Measurements from ENCODE around the gene IGF2BP2. TPM values are rescaled to one million over a fixed set of nuclear protein-coding genes. Genes with fewer than 3 reads are reported as not detected.

IGF2BP2 gene
- total and polyA plus RNA-seq, 2 of the 13 experiments (the other 11 are each of a cell fraction or from before 2014, with no cell fraction given) = 6.5 to 46.0 TPM

- TF ChIP-seq ZNF609 (CRISPR knock-in tag; IDR thresholded peaks at IDR 0.05; ENCODE audit: borderline replicate concordance) (peak; percentile 80; the same call in 1 of the 2 replicates), TBL1XR1 (IDR thresholded peaks at IDR 0.05; ENCODE audit: borderline replicate concordance, low read length, partially characterized antibody) (peak; percentile 82), ZMYM2 (CRISPR knock-in tag; IDR thresholded peaks at IDR 0.05) (peak; percentile 87), RARA (CRISPR knock-in tag; IDR thresholded peaks at IDR 0.05) (peak; percentile 98), NCOA1 (CRISPR knock-in tag; IDR thresholded peaks at IDR 0.05) (0 out of 2 replicates have a peak, but pooled peaks have one; percentile 78), THRA (CRISPR knock-in tag; IDR thresholded peaks at IDR 0.05; ENCODE audit: borderline replicate concordance) (peak; percentile 84), BCLAF1 (IDR thresholded peaks at IDR 0.05) (no peak), ZNF317 (CRISPR knock-in tag; IDR thresholded peaks at IDR 0.05) (no peak), ZNF563 (CRISPR knock-in tag; IDR thresholded peaks at IDR 0.05) (0 out of 2 replicates have a peak, but pooled peaks have one; percentile 20), ZNF337 (CRISPR knock-in tag; IDR thresholded peaks at IDR 0.05; ENCODE audit: borderline replicate concordance, low read depth) (no peak), SPEN (CRISPR knock-in tag; IDR thresholded peaks at IDR 0.05; ENCODE audit: low read depth) (peak; percentile 33; the same call in 1 of the 2 replicates), ATF7 (IDR thresholded peaks at IDR 0.05) (0 out of 2 replicates have a peak, but pooled peaks have one; percentile 2), ATF7 (CRISPR knock-in tag; IDR thresholded peaks at IDR 0.05) (no peak), MAZ (IDR thresholded peaks at IDR 0.05; ENCODE audit: borderline replicate concordance, low read depth, low read length) (no peak), MAZ (CRISPR knock-in tag; IDR thresholded peaks at IDR 0.05; ENCODE audit: low read depth) (no peak), ZBTB25 (CRISPR knock-in tag; IDR thresholded peaks at IDR 0.05) (peak; percentile 80; the same call in 1 of the 2 replicates), ZNF121 (CRISPR knock-in tag; IDR thresholded peaks at IDR 0.05) (peak; percentile 98), ZFP90 (CRISPR knock-in tag; IDR thresholded peaks at IDR 0.05; ENCODE audit: borderline replicate concordance) (no peak)
Measured at GRCh38 chr3:185858502-185859225, 33.8 kb upstream of the IGF2BP2 start (continued).
